Activated CD4-positive, CD25-positive, alpha-beta regulatory T cell treated with anti-CD3 and anti-CD28 coated beads, Interleukin-2, amount 50 U/mL, for 72 hours (primary cell): ENCODE measurements around the gene NUP210.

Source experiments
- DNase-seq: peaks from one replicate; pipeline ENCODE4 v3.0.0; 2021

NUP210 gene

GRCh38 chr3:13372656-13373055 lies 47.5 kb downstream of the NUP210 start:
- no peak for DNase-seq

DNA sequence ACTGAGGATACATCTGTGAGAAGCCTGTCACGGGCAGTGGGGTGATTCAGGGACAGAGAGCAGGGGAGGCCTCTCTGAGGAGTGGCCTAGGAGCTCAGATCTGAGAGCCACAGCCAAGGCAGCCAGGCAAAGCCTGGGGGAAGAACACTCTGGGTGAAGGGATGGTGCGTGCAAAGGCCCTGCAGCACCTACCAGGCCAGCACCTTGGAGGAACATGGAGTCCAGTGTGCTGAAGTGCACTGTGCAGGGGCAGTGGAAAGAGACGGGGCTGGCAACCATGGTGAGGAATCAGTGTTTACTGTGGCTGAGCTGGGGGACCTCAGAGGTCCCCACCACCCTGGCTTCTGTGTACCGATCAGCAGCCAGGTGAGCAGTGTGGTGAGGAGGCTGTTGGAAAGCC lies 48.0 kb downstream of the NUP210 start:
- DNase-seq, result no peak

GRCh38 chr3:13371100-13372075 lies 48.7 kb downstream of the NUP210 start:
- no peak for DNase-seq

- DNase-seq, result no peak
Observed at GRCh38 chr3:13370609-13371008, 49.5 kb downstream of the NUP210 start.

DNA sequence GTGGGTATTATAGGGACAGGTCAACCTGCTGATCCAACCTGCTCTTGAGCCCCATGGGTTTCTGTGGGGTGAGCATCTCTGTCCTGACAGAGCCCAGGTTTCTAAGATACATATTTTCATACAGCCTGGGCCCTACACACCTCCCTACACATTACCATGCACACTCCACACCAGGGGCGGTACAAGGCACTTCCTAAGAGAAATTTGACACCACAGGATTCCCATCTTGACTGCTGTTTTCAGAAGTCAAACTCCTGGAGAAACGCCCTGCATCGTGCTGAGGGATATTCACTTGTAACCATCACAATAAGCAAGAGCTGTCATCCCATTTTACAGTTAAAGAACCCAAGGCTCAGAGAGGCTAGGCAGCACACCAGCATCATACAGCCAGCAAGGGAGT lies 50.1 kb downstream of the NUP210 start:
- no peak for DNase-seq

GRCh38 chr3:13368834-13369233 lies 51.3 kb downstream of the NUP210 start:
- DNase-seq, result no peak

DNA sequence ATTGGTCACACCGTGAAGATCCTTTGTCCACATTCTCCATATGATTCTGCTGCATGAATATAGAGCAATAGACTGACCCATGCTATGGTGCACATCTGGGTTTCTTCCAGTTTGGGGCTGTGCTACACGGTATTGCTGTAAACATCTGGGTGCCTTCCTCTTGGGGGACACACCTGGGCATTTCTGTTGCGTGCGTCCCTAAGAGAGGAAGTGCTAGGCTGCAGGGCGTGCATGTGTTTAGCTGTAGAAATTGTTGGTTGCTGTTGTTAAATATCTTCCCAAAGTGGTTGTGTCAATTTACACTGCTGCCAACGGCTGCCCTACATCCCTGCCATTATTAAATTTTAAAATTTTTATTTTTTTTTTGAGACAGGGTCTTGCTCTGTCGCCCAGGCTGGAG lies 52.4 kb downstream of the NUP210 start:
- DNase-seq, result no peak

DNA sequence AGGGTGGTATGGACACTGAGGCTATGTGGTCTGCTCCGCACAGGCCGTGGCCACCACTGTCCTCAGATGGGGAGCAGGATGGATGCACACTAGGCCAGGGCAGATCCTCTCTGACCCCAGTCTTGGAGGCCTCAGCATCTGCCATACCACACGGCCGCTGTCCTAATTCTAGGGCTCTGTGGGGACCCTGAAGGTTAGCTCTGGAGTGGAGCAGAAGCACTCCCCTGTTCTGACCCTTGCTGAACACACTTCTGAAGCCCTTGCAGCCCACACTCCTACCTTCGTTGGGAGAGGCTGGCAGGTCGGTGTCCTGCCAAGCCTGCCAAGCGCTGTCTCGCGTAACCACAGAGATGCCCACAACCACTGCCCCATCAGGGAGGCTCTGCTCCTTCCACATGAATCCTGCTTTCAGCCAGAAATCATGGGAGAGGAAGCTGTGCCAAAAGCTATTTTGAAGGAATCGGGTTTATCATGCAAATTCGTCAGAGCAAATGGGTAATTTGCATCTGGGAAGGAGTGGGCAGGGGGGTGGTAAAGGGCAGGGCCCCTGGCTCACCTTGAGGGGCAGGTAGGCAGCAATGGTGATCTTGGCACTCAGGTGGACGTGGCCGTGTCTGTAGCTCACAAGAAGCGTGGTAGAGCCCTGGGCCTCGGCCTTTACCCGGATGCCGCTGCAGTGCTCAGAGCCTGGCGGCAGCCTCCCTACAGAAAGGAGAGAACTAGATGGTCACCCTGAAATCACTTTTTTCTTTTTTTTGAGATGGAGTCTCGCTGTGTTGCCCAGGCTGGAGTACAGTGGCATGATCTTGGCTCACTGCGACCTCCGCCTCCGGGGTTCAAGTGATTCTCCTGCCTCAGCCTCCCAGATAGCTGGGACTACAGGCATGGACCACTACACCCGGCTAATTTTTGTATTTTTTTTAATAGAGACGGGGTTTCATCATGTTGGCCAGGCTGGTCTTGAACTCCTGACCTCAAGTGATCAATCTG lies 54.4 kb downstream of the NUP210 start:
- DNase-seq, result no peak

GRCh38 chr3:13364602-13365271 lies 55.4 kb downstream of the NUP210 start:
- no peak for DNase-seq

DNA sequence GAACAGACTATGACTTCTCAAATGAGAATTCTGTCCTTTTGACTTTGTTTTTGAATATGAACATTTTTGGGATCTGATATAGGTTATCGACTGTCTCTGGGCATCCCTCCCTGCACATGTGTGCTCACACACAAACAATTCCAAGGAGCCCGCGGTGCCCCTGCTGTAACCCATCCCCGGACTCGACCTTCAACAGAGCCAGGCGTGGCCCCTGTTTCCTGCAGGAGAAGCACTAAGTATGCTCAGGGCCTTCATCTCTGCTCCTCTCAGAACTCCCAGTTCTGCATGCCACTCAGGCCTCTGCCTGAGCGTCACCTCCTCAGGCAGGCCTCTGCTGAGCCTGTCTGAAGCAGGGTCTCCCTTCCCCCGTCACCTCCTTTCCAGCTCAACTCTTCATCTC lies 57.6 kb downstream of the NUP210 start:
- no peak for DNase-seq

GRCh38 chr3:13359916-13360315 lies 60.2 kb downstream of the NUP210 start:
- DNase-seq, result no peak

- DNase-seq, result no peak
Observed at GRCh38 chr3:13358643-13359042, 61.5 kb downstream of the NUP210 start.

DNA sequence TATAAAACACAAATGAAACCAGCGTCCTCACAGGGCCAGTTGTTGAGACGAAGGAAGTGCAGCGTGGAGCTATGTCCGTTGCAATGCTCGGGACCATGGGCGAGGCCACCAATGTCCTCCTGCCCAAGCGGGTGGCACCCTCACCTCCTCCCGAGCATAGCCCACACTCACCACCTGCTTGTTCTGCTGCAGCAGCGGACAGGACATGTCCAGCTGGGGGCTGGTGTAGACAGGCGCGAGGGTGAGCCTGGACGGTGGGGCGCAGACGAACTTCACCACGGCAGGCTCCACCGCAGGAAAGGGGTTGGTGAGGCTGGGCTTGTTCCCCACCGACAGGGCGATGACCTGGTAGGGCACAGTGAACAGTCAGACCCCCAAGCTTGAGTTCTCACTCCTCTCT lies 62.1 kb downstream of the NUP210 start:
- DNase-seq, result no peak

DNA sequence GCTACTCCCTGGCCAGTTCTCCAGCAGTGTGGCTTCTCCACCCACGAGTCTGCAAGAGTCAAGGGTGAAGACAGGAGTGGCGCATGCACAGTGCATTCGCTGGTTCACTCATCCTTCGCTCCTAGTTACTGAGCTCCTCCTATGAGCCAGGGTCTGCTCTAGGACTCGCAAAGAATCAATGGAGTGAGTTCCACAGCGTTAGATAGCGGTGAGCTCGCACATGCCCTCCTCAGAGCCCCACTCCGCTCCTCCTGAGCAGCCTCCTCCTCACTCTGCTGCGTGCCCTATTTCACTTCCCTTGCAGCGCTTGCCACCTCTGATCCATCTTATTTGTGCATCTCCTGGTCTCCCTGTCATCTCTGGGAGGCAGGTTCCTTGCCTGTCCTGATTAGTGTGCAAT lies 63.0 kb downstream of the NUP210 start:
- no peak for DNase-seq

GRCh38 chr3:13353936-13354542 lies 66.1 kb downstream of the NUP210 start:
- no peak for DNase-seq

- no peak for DNase-seq
Observed at GRCh38 chr3:13353506-13353905, 66.6 kb downstream of the NUP210 start.

GRCh38 chr3:13352621-13353131 lies 67.4 kb downstream of the NUP210 start:
- DNase-seq, result no peak

DNA sequence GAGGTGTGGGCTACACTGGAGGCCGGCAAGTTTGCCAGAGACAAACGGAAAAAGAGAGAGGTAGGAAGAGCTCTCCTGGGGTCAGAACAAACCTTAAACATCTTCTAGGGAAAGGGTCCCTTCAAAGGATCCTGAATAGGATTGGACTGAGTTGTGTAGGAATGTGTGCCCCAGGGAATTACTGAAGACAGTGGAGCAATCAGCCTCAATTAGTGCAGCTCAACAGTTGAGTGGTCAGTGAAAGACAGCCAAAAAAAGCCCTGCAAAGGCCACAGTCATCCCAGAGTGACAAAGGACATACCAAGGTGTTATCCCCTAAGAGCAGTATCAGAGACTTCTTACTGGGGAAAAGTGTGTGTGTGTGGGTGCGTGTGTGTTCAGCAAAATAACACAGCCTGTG lies 70.3 kb downstream of the NUP210 start:
- DNase-seq, result no peak

GRCh38 chr3:13348661-13349396 lies 71.3 kb downstream of the NUP210 start:
- DNase-seq, result no peak

GRCh38 chr3:13348100-13348499 lies 72.0 kb downstream of the NUP210 start:
- DNase-seq, result no peak

DNA sequence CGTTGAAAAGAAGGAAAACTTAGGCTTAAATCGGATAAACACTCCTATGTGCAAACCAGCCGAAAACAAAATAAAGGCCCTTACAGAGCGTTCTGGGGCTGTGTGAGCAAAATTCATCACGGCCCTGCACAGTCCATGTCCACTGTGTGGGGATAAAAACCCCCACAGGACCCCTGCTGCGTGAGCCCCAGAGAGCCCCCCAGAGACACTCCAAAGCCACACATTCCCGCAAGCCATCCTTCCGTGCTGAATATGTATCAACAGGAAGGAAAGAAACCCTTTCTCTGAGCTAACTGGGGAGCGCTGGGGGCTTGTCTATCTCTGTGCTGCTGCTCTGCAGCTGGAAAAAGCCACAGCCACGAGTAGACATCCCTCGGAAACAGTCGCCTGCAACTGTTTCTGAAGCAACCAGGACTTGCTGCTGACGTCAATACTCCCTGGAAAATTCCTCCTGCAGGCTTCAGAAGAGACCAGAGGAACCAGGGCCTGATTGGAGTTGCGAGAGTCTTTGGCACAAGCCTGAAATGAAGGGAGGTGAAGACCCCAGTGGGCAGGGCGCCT lies 72.7 kb downstream of the NUP210 start:
- no peak for DNase-seq
